Ishikawa (cell line): ENCODE results near the gene R3HDM2.

Experiments
- CEBPB ChIP-seq: IDR thresholded peaks from 2 replicates; pipeline ENCODE4 v1.6.1; 2012
- CREB1 ChIP-seq: IDR thresholded peaks from 2 replicates; pipeline ENCODE4 v1.6.1; 2012; ENCODE audit warnings: low read depth
- EGR1 ChIP-seq: IDR thresholded peaks from 2 replicates; pipeline ENCODE4 v1.6.1; 2012
- EP300 ChIP-seq: IDR thresholded peaks from 2 replicates; pipeline ENCODE4 v1.6.1; 2012; ENCODE audit warnings: borderline replicate concordance
- FOXM1 ChIP-seq: IDR thresholded peaks from 2 replicates; pipeline ENCODE4 v1.6.1; 2012; ENCODE audit warnings: low read depth, borderline replicate concordance
- NFIC ChIP-seq: IDR thresholded peaks from 2 replicates; pipeline ENCODE4 v1.6.1; 2012
- RAD21 ChIP-seq: IDR thresholded peaks from 2 replicates; pipeline ENCODE4 v1.6.1; 2012; ENCODE audit warnings: low read depth
- TAF1 ChIP-seq: IDR thresholded peaks from 2 replicates; pipeline ENCODE4 v1.6.1; 2012; ENCODE audit warnings: low read depth, mild to moderate bottlenecking
- TCF12 ChIP-seq: IDR thresholded peaks from 2 replicates; pipeline ENCODE4 v1.6.1; 2012; ENCODE audit warnings: low read depth
- TEAD4 ChIP-seq: IDR thresholded peaks from 2 replicates; pipeline ENCODE4 v1.6.1; 2012
- USF1 ChIP-seq: IDR thresholded peaks from 2 replicates; pipeline ENCODE4 v1.6.1; 2012
- YY1 ChIP-seq: IDR thresholded peaks from 2 replicates; pipeline ENCODE4 v1.6.1; 2012; ENCODE audit warnings: low read depth
- ZBTB7A ChIP-seq: IDR thresholded peaks from 2 replicates; pipeline ENCODE4 v1.6.1; 2012; ENCODE audit warnings: low read depth
- TF ChIP-seq, protein P1 (sequence below): IDR thresholded peaks from 2 replicates; pipeline ENCODE4 v1.6.1; 2012; ENCODE audit warnings: low read depth, mild to moderate bottlenecking
- TF ChIP-seq, protein P2 (sequence below): IDR thresholded peaks from 2 replicates; pipeline ENCODE4 v1.6.1; 2012

R3HDM2 gene

GRCh38 chr12:57386187-57386720 lies 44.6 kb downstream of the R3HDM2 start:
- TF ChIP-seq YY1: no peak
- TF ChIP-seq USF1: no peak
- TF ChIP-seq CREB1: no peak
- no peak for TF ChIP-seq TCF12
- TF ChIP-seq CEBPB: no peak
- TF ChIP-seq, protein P1, sequence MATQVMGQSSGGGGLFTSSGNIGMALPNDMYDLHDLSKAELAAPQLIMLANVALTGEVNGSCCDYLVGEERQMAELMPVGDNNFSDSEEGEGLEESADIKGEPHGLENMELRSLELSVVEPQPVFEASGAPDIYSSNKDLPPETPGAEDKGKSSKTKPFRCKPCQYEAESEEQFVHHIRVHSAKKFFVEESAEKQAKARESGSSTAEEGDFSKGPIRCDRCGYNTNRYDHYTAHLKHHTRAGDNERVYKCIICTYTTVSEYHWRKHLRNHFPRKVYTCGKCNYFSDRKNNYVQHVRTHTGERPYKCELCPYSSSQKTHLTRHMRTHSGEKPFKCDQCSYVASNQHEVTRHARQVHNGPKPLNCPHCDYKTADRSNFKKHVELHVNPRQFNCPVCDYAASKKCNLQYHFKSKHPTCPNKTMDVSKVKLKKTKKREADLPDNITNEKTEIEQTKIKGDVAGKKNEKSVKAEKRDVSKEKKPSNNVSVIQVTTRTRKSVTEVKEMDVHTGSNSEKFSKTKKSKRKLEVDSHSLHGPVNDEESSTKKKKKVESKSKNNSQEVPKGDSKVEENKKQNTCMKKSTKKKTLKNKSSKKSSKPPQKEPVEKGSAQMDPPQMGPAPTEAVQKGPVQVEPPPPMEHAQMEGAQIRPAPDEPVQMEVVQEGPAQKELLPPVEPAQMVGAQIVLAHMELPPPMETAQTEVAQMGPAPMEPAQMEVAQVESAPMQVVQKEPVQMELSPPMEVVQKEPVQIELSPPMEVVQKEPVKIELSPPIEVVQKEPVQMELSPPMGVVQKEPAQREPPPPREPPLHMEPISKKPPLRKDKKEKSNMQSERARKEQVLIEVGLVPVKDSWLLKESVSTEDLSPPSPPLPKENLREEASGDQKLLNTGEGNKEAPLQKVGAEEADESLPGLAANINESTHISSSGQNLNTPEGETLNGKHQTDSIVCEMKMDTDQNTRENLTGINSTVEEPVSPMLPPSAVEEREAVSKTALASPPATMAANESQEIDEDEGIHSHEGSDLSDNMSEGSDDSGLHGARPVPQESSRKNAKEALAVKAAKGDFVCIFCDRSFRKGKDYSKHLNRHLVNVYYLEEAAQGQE: no peak
- no peak for TF ChIP-seq EGR1
- no peak for TF ChIP-seq NFIC
- TF ChIP-seq EP300: no peak
- TF ChIP-seq TEAD4: no peak
- TF ChIP-seq FOXM1: no peak
- TF ChIP-seq TAF1: no peak
- TF ChIP-seq ZBTB7A: no peak
- TF ChIP-seq, protein P2, sequence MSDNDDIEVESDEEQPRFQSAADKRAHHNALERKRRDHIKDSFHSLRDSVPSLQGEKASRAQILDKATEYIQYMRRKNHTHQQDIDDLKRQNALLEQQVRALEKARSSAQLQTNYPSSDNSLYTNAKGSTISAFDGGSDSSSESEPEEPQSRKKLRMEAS: no peak

- TF ChIP-seq TAF1 (no peak), CREB1 (no peak), TEAD4 (no peak), CEBPB (no peak), USF1 (no peak), RAD21 (no peak), EP300 (no peak), FOXM1 (no peak), NFIC (no peak), EGR1 (no peak), ZBTB7A (no peak), YY1 (no peak), TCF12 (no peak)
- TF ChIP-seq, protein P2: no peak
- TF ChIP-seq, protein P1: no peak
These were observed 45.3 kb downstream of the R3HDM2 start for GRCh38 chr12:57385586-57385985.

DNA sequence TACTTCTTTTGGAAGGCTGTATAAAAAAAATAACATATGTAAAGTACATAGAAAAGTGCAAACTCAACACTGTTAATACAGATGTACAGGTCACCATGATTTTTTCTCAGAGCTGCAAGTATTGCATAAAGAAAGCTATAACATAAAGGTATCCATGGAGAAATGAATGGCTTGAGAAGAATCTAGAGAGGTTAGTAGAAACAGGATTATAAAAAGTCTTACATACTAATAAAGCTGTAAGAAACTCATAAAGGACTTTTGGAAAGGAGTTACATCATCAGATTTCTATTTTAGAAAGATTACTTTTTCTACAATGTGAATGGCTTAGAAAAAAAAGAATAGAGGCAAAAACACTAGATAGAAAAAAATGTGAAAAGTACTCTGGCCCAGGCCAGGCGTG lies 46.4 kb downstream of the R3HDM2 start:
- TF ChIP-seq USF1 (no peak), CEBPB (no peak), FOXM1 (no peak), TEAD4 (no peak), NFIC (no peak), ZBTB7A (no peak), EGR1 (no peak), CREB1 (no peak), TCF12 (no peak), YY1 (no peak), EP300 (no peak), TAF1 (no peak), RAD21 (no peak)
- TF ChIP-seq, protein P1: no peak
- TF ChIP-seq, protein P2: no peak
